GM18909 (cell line): ENCODE measurements around the gene TENM4.

Source experiments
- ATAC-seq: cut with Tn5 transposase; IDR thresholded peaks from one replicate; pipeline ENCODE4 v1.9.1; 2021; ENCODE audit warnings: mild to moderate bottlenecking; ENCODE audit not compliant: unreplicated experiment, poor library complexity

Gene TENM4

DNA sequence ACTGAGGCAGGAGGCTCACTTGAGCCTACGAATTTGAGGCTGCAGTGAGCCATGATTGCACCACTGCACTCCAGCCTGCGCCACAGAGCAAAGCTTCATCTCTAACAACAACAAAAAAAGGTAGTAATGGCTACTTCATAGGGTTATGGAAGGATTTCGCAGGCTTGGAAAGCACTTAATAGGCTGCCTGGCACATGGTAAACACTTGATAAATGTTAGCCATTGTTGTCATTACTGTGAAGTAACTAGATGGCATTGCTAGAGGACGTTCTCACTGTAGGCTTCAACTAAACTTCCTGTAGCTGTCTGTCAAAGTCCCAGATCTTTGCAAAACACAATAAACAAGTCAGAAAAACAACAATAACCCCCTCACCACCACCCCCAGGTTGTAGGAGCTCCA, 508.9 kb downstream of the TENM4 start:
- ATAC-seq = no peak

DNA sequence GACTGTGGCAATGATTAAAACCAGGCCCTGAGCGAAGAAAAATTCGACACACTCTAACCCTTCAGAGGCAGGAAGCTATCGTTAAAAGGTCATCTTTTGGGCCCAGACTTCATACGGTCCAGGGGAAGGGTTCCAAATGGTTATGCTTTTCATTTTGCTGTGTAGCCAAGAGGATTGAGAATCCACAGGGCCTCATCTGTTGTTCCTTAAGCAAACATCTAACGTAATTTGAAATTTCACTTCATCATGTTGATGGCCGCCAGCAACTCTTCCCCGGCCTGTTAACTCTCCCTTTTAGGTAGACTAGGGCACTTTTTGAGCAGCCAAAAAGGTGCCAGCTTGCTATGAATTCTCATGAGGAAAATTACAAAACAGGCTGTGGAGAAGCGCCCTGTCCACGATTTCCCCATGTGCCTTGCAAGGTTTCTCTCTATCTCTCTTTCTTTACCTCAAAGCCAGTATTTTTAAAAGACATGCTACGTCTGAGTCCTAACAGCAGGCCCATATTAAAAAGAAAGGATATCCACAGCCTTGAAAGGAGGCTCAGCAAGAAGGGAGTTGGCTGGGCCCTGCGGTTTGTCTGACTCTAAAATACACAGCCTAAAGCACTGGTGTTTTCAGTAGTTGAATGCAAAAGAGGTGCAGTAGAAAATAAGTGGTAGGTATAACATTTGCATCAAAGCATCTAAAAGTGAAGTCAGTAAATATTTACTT, 509.9 kb downstream of the TENM4 start:
- ATAC-seq = no peak

DNA sequence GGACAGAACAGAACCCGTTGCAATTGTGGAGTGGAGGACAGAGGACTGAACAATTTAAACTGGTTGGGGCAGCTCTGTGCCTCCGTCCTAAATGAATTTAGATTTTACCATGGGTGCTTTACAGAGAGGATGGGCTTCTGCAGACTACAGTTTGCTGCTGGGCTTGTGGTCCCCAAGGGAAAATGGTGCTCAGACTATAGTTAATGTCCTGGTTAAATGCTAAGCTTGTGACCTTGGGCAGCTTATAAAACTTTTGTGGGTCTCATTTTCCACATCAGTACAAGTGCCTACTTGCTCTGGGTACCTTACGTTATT, 511.0 kb downstream of the TENM4 start:
- no peak for ATAC-seq

DNA sequence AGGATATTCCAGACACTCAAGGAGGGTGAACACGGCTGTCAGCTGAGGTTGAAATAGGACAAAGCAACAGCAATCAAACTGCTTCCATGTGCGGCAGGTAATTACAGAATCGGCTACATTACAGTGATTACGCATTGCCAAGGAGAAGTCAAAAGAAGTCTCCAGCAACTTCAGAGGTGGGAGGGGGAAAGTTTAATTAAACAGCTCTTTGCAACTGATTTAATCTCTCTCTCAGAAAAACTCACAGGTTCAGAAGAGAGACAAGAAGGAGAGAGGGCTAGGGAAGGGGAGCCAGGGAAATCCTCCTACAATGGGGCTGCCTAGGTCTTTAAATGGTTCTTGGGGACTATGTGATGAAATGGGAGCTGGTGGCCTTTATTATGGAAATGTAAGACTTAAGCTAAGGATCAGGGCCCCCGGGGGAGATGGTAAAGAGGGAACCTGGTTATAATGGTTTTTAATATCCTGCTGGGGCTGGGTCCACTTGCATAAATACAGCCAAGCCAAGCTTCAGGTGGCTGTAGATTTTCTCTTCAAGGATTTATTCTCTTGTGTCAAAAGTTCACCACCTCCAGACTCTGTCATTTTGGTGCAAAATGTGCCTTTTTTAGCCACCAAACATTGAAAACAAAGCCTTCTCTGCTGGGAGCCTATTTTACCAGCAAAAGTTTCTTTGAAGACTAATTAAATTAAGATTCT, 511.5 kb downstream of the TENM4 start:
- ATAC-seq = no peak

DNA sequence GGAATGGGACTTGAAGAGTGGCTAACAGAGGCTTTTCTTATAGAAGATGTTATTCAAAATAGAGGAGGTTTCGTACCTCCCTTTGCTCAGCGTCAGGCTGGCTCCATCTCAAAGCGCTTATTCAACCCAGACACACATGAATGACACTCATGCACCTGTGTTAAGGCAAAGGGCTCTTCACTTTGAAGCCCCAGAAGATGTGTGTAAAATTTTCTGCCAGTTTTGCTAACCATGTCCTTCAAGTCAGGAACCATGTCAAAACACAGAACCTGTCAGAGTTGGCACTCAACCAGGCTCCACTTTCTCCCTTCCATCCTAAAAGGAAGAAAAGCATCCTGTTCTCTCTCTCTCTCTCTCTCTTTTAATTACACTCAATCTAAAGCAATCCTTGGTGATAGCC, 513.3 kb downstream of the TENM4 start:
- ATAC-seq = no peak

DNA sequence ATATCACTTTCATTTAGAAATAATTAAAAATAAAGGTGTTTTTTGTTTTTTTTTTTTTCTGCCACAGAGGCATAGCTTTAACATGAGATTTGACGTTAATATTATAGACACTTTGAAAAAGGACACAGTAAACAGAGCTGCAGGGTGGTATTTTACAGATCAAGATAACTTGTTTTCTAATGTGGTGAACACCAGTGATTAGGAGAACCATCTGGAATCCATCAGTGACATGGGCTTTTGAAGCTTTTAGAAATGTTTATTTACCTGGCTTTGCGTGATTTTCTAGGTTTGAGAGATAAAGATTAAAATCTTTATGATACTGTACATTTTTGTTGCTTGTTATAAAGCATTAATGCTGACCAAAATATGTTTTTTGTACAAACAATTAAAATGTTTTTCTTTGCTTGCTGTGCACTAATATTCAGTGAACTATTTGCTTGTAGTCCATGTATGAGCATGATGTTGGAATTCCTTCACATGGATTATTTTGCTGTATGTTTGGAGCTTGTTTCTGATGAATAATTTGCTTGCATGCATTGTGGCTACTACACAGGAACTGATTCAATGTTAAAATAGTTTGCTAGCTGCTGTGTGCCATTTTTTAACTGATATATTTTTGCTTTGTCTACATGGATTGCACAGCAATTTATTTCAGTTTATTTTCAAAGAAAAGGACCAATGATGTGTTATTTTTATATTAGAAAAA, 514.0 kb downstream of the TENM4 start:
- ATAC-seq = no peak

DNA sequence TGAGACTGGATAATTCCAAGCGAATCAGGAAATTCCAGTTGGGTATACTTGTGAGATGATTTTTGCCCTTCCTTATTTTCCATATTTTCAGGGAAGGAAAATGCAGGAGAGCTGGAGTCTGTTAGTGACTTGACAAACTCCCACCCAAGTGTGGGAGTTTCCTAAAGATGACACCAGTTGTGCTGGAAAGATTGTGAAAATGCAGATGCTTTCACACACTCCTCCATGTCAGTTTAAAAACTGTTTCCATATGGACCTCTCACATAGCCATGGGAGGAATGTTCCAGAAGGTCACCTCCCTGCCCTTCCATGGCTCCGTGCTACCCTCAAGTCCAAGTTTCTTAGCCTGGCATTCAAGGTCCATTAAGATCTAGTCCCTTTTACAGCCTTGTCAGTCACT, 515.4 kb downstream of the TENM4 start:
- ATAC-seq = no peak

DNA sequence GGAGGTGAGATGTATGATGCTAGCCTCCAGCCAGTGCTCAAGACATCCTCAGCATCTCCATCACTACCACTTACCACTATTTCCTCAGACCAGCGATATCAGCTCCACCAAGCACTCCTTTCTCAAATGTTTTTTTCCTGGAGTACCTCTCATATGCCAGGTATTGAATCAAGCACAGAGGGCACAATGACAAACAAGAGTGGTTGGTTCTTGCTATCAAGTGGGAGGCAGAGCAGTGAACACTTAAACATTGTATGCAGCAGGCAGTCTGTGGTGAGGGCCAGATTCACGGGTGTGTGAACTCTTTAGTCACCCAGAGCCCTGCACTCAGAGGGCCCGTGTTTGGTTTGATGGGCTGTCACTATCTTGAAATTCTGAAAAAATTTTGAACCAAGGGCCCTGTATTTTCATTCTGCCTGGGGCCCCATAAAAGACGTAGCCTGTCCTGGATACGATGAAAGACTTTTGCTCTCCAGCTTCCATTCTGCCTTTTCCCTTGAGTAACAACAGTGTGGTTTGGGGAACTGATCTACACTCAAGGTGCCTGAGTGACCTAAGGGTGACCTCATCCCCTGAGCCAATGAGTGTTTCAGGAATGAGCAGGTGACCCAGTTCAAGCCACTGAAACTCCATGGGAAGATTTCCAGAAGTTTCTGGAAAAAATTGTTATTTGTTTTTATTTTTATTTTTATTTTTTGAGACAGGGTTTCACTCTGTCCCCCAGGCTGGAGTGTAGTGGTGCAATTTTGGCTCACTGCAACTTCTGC, 517.8 kb downstream of the TENM4 start:
- no peak for ATAC-seq

DNA sequence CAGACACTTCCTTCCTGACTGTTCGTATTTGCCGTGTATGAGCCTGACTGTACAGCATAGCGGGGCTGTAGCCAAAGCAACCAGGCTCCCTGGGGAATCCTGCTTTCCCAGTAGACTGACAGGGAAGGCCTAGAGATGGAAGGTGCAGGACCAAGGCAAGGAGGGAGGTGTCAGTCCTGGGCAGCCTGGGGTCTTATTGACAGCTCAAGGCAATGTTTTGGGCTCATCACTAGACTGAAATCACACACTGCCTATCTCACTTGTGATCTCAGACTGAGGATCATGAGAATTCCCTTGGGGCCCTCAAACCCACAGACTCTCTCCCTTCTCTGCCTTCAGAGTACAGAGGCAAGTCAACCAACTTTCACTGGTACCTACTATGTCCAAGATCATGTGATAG, 519.3 kb downstream of the TENM4 start:
- no peak for ATAC-seq

DNA sequence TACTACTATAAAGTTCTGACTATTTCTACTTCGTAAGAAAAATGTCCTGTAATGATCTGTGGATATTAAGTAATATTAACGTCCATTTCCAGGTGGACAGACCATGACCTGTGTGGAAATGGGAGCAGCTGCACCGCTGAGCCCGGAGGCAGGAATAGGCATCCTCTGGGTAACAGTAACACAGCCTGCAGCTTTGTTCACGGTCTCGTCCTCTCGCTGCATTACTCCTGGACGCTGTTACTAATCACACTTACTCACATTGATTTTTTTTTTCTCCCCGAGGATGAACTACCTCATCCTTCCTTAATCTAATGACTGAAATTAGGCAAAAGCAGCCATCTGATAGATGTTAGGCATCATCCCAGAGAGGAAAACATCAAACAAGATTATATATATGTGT, 520.5 kb downstream of the TENM4 start:
- no peak for ATAC-seq

DNA sequence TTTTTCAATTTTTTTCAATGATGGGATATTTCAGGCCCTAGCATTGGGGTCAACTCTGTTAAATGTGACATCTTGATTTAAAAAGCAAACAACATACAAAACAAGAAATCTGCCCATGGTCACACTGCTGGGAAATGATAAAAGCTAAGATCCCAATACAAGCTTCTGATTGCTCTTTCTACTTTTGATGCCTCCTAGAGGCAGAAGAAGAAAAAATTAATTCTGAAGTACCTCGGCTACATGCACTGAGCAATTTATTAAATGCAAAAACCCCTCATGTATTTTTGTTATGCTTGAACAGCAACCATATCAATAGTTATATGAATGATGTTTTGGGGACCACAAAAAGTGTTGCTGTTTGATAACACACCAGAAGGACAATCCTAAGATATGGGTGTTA, 524.1 kb downstream of the TENM4 start:
- no peak for ATAC-seq

DNA sequence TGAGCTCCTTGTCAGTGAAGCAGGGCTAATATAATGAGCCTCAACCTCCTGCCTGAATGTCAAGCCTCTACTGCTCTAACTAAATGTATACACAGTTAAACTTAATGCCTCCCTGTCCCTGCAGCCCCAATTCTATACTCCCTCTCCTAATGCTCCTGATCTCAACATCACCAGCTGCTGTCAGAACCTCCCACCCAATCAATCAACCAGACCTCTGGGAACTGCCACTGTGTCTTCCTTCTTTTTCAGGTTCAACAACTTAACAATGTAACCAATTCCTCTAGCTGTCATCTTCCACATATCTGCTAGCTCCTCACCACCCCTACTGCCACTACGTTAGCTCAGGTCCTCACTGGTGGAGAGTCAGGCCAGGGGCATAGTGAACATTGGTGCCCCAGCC, 526.3 kb downstream of the TENM4 start:
- no peak for ATAC-seq

DNA sequence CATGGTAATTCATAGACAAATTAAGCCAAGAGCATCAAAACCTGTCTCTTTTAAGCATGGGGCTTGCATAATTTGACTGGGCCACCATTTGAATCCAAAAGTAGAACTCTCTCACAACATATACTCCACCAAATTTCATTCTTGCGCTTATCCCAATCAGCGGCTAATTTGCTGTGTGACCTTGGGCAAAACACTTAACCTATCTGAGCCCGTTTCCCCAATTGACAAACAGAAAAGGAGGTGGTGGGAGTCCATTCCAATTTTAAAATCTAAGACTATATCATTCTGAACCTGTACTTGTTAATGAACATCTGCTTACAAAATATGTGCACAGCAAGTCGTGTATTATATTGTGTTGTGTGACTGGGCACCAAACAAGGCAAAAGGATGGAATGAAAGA, 528.1 kb downstream of the TENM4 start:
- ATAC-seq = no peak

DNA sequence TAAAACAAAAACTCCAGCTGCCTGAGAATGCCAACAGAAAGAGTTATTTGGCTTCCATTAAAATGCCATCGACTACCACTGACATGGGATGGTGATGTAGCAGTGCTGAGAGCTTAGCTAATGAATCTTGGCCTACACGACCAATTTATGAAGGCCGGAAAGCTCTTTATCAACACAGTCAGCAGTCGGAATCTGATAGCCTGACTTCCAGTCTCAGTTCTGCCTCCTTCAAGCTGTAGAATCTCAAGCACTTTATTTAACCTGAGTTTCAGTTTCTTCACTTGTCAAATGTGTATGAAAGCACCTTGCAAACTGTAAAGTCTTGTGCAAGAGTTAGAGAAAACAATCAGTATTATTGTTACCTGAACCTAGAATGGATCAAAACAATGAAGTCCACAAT, 530.5 kb downstream of the TENM4 start:
- ATAC-seq = no peak

DNA sequence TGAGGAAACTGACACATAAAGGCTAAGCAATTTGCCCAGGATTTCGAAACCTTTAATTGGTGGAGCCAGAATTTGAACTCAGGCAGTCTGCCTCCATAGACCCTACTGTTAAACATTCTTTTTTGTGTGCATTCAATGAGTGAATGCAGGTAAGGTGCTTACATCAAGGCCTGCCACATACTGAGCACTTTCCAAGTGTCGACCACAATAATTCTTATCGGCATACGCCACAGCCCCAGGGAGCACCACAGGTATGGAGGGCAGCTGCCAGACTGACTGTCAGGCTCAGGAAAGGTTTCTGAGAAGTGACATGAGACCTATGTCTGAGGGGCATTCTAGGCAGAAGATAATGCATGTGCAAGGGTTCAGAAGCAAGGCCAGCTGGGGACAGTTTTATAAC, 531.4 kb downstream of the TENM4 start:
- ATAC-seq = no peak

DNA sequence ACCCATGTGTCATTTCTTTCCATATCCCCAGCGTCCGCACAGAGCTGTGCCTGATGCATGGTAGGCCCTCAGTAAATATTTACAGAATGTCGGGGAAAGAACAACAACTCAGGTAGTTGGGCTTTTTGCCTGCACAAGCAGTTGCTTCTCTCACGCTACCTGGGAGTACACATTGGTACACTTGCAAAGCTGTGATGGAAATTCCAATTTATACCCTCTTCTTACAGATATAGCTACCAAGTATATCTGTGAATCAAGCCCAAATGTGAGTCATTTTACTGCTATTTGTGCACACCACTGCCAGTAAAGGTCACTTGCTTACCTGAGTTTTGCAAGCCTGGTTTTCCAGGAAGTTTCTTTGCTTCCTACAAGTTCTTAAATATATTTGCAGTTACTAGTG, 533.2 kb downstream of the TENM4 start:
- no peak for ATAC-seq

DNA sequence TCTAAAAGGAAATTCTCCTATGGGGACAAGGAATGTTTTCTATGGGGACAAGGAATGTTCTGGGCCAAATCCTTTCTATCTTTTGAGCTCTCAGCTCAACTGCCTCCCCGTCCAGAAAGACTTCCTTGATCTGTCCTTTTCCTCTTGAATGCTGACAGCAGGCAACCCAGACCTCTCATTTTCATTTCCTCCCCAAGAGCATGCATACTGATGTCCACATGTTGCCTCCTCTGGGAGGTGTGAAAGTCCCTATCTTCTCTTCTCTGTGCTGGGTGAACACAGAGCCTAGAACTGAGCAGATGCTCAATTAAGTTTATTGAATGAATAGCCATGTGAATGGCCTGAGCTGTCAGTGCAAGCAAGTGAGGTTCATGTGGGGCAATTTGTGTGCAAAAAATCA, 534.3 kb downstream of the TENM4 start:
- ATAC-seq = no peak

DNA sequence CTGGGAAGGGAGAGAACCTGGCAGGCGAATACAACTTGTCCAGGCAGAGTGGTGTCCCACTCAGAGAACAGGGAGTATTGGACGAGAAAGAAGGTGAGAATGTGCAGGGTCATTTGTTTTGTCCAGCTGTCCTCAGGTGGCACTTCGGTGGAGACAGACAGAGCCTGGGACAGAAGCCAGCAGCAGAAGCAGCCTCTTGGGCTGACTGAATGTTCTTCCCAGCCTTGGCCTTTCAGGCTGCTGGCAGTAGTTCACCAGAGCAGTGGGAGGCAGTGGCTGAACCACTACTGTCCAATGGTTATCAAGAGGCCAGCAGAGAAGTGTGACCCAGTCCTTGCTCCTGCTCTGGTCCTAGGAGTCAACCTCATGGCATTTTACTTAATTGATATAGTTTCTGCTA, 535.1 kb downstream of the TENM4 start:
- ATAC-seq = no peak

DNA sequence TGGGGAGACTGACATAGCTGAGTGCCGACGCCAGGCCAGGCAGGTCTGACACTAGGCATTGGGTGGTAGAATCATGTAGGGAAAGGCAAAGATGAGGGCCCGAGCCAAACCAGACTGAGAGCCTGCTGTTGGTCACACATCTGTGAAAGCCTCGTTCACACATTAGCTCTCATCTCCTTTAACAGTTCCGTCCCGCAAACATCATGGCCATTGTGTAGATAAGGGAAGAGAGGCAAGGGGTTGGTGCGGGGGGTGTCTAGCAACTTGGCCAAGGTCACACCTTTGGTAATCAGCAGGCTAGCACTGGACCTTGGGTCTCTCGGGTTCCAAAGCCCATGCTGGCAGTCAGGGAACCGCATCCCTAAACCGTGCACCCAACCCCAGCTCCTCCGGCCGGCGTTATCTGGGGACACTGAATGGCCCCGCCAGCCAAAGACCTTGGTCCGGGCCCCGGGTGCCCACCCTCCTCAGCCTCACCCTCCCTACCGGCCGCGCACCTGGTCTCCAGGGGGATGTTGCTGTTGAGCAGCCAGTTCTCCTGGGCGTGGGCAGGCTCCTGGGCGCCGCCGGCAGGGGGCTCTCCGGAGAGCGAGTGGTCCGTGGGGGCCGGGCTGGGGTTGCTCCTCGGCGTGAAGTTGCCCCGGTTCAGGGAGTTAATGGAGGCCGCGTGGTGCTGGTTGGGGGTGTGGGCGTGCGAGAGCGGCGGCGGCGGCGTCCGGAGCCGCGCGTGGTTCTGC, 537.9 kb downstream of the TENM4 start:
- no peak for ATAC-seq

DNA sequence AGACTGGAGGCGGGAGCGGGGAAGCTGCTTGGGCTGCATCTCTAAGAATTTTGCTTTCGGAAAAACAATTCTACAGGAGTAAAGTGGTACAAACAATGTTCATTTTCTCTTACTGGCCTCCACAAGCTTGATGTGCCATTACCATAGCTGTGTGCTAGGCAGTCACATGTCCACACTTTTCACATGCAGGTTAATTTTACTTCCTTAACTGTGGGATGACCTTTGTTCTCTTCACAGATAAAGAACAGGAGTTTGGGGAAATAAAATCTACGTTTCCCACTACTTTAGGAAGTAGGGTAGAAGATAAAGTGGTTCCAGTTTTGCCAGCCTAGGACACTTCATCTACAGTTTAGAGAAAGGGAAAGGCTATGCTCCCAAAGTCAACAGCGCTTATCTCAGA, 539.0 kb downstream of the TENM4 start:
- no peak for ATAC-seq
